K562 (cell line): ENCODE data around the gene ARHGAP18. TPM values are rescaled to one million over a fixed set of nuclear protein-coding genes. Genes with fewer than 3 reads are reported as not detected.
A peak's percentile ranks its signal among the peaks of the same experiment; 100 is the strongest.

ENCODE experiments used
- BDP1 ChIP-seq: IDR thresholded peaks from 3 replicates; pipeline ENCODE4 v1.6.1; 2011; ENCODE audit not compliant: insufficient read length, insufficient read depth
- BRD9 ChIP-seq: fragments of 450-650 bp; IDR thresholded peaks from 2 replicates; pipeline ENCODE4 v1.6.1; 2018; ENCODE audit warnings: low read depth; ENCODE audit not compliant: partially characterized antibody
- CC2D1A ChIP-seq: fragments of 450-650 bp; IDR thresholded peaks from 2 replicates; pipeline ENCODE4 v1.6.1; 2017; ENCODE audit warnings: mild to moderate bottlenecking
- DEAF1 ChIP-seq: fragments of 450-650 bp; formaldehyde crosslinking; IDR thresholded peaks from 2 replicates; pipeline ENCODE4 v1.4.0; 2020; ENCODE audit warnings: mild to moderate bottlenecking, moderate library complexity
- HMBOX1 ChIP-seq: sonication (generic); IDR thresholded peaks from 2 replicates; pipeline ENCODE4 v1.6.1; 2016
- MAFG ChIP-seq: fragments of 450-650 bp; conservative IDR thresholded peaks from 2 replicates; pipeline ENCODE4 v1.6.1; 2016; ENCODE audit warnings: missing genetic modification characterization, missing compliant biosample characterization
- PTTG1 ChIP-seq: fragments of 450-650 bp; IDR thresholded peaks from 2 replicates; pipeline ENCODE4 v1.6.1; 2016; ENCODE audit warnings: low read depth, mild to moderate bottlenecking, missing genetic modification characterization, missing compliant biosample characterization
- TFE3 ChIP-seq: fragments of 450-650 bp; formaldehyde crosslinking; IDR thresholded peaks from 2 replicates; pipeline ENCODE4 v1.4.0; 2020; ENCODE audit warnings: mild to moderate bottlenecking, mixed read lengths
- UBTF ChIP-seq, 2 experiments: IDR thresholded peaks; 2 replicates each; pipeline ENCODE4 v1.6.1; 2012; ENCODE audit warnings: improper control_type of control experiment in 2 of 2, low read depth in 2 of 2, low read length in 2 of 2, borderline replicate concordance in 1 of 2
- ZNF316 ChIP-seq: fragments of 450-650 bp; IDR thresholded peaks from 2 replicates; pipeline ENCODE4 v1.6.1; 2016
- ZNF507 ChIP-seq: conservative IDR thresholded peaks from 2 replicates; pipeline ENCODE4 v1.6.1; 2017; ENCODE audit warnings: missing genetic modification characterization, missing compliant biosample characterization
- polyA plus RNA-seq, 8 experiments: library from polyadenylated mRNA; depleted of rRNA in 4 of 8; stranded (reverse) in 5 of 8; unstranded in 3 of 8; fragments of >200 nt; fragmentation: Nextera tagmentation in 2 of 8; fragmentation: Illumina TruSeq in 1 of 8; extraction: Ambion mirVana in 2 of 8; extraction: Trizol in 1 of 8; gene quantifications; 2 replicates each; pipeline versions ENCODE4 v1.2.1 to v1.2.3, GENCODE V29; 2011 to 2014; ENCODE audit warnings: inconsistent platforms in 1 of 8, missing spikeins in 1 of 8
- total RNA-seq, 7 experiments: library from RNA; depleted of rRNA in 6 of 7; stranded (reverse); fragments of >200 nt in 6 of 7; fragmentation: Illumina TruSeq in 2 of 7; extraction: Trizol in 2 of 7; gene quantifications; 2 replicates each; pipeline versions ENCODE4 v1.2.1 to v1.2.3, GENCODE V29; 2011 to 2021; ENCODE audit warnings: low replicate concordance in 1 of 7
- TF ChIP-seq, protein P1 (sequence below): fragments of 200-800 bp; sonication (Bioruptor generic); IDR thresholded peaks from 2 replicates; pipeline ENCODE4 v1.6.1; 2016; ENCODE audit warnings: missing genetic modification characterization, missing compliant biosample characterization

The ARHGAP18 gene
- total and polyA plus RNA-seq, 9 of the 15 experiments (the other 6 are each of a cell fraction or from before 2014, with no cell fraction given): 13.3 to 29.7 (median 21.1) TPM

GRCh38 chr6:129598244-129599187 is 111.5 kb downstream of the ARHGAP18 start (continued):
- peak; percentile 93 for TF ChIP-seq DEAF1
- no peak for TF ChIP-seq ZNF507
- TF ChIP-seq BRD9: peak; percentile 34
- TF ChIP-seq MAFG (tag): peak; percentile 24; the same call in 1 of the 2 replicates
- TF ChIP-seq CC2D1A: 0 out of 2 replicates have a peak, but pooled peaks have one; percentile 47
- no peak for TF ChIP-seq PTTG1 (tag)
- 0 out of 2 replicates have a peak, but pooled peaks have one; percentile 22 for TF ChIP-seq ZNF316
- TF ChIP-seq TFE3 (CRISPR knock-in tag): no peak
- TF ChIP-seq BDP1: no peak
- no peak for TF ChIP-seq HMBOX1
- TF ChIP-seq, protein P1, sequence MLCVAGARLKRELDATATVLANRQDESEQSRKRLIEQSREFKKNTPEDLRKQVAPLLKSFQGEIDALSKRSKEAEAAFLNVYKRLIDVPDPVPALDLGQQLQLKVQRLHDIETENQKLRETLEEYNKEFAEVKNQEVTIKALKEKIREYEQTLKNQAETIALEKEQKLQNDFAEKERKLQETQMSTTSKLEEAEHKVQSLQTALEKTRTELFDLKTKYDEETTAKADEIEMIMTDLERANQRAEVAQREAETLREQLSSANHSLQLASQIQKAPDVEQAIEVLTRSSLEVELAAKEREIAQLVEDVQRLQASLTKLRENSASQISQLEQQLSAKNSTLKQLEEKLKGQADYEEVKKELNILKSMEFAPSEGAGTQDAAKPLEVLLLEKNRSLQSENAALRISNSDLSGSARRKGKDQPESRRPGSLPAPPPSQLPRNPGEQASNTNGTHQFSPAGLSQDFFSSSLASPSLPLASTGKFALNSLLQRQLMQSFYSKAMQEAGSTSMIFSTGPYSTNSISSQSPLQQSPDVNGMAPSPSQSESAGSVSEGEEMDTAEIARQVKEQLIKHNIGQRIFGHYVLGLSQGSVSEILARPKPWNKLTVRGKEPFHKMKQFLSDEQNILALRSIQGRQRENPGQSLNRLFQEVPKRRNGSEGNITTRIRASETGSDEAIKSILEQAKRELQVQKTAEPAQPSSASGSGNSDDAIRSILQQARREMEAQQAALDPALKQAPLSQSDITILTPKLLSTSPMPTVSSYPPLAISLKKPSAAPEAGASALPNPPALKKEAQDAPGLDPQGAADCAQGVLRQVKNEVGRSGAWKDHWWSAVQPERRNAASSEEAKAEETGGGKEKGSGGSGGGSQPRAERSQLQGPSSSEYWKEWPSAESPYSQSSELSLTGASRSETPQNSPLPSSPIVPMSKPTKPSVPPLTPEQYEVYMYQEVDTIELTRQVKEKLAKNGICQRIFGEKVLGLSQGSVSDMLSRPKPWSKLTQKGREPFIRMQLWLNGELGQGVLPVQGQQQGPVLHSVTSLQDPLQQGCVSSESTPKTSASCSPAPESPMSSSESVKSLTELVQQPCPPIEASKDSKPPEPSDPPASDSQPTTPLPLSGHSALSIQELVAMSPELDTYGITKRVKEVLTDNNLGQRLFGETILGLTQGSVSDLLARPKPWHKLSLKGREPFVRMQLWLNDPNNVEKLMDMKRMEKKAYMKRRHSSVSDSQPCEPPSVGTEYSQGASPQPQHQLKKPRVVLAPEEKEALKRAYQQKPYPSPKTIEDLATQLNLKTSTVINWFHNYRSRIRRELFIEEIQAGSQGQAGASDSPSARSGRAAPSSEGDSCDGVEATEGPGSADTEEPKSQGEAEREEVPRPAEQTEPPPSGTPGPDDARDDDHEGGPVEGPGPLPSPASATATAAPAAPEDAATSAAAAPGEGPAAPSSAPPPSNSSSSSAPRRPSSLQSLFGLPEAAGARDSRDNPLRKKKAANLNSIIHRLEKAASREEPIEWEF (CRISPR knock-in tag): 0 out of 2 replicates have a peak, but pooled peaks have one; percentile 43
- no peak for TF ChIP-seq UBTF (IDR thresholded peaks at IDR 0.05; ENCODE audit: borderline replicate concordance in 1 of 2, low read depth in 2 of 2, low read length in 2 of 2)
